ENCODE measurements around the gene IKZF4.
"Not testable (repeated sequence)": the region's sequence is repeated elsewhere in the genome, so short reads cannot be mapped to it uniquely, and the experiment has no call there.

GRCh38 chr12:55981882-55982281 is 39.0 kb upstream of the IKZF4 start:
- TF ChIP-seq CTCF (IDR thresholded peaks at IDR 0.05; ENCODE audit: insufficient read depth, low read length); POLR2AphosphoS5 (IDR thresholded peaks at IDR 0.05; ENCODE audit: low read depth); REST (IDR thresholded peaks at IDR 0.05; ENCODE audit: insufficient replicate concordance, low read depth); GABPA (IDR thresholded peaks at IDR 0.05; ENCODE audit: low read depth); SPI1 (IDR thresholded peaks at IDR 0.05; ENCODE audit: borderline replicate concordance, low read depth): not testable (repeated sequence)
